ENCODE results near the gene ADAMTS3. TPM values are rescaled to one million over a fixed set of nuclear protein-coding genes. Genes with fewer than 3 reads are reported as not detected.
A peak's percentile ranks its signal among the peaks of the same experiment; 100 is the strongest.

ADAMTS3 gene
- total and polyA plus RNA-seq, 9 of the 15 experiments (the other 6 are each of a cell fraction or from before 2014, with no cell fraction given), result 4.0 to 18.0 (median 12.1) TPM

- TF ChIP-seq ZBTB40 (IDR thresholded peaks at IDR 0.05) (no peak), ZBTB40 (CRISPR knock-in tag; IDR thresholded peaks at IDR 0.05) (no peak), PREB (CRISPR knock-in tag; IDR thresholded peaks at IDR 0.05) (no peak), HDAC2 (IDR thresholded peaks at IDR 0.05) (0 out of 2 replicates have a peak, but pooled peaks have one; percentile 46), CTBP1 (IDR thresholded peaks at IDR 0.05; ENCODE audit: borderline replicate concordance) (0 out of 2 replicates have a peak, but pooled peaks have one; percentile 23), SMARCA4 (IDR thresholded peaks at IDR 0.05) (peak; percentile 69), TFE3 (CRISPR knock-in tag; IDR thresholded peaks at IDR 0.05) (no peak), ZNF133 (CRISPR knock-in tag; IDR thresholded peaks at IDR 0.05) (no peak), MAFG (tag; conservative IDR thresholded peaks at IDR 0.05) (peak; percentile 54), HOMEZ (CRISPR knock-in tag; IDR thresholded peaks at IDR 0.05) (no peak), FOXJ2 (tag; IDR thresholded peaks at IDR 0.05) (no peak), MTA3 (IDR thresholded peaks at IDR 0.05; ENCODE audit: borderline replicate concordance) (peak; percentile 49; the same call in 1 of the 2 replicates), ETV6 (IDR thresholded peaks at IDR 0.05; ENCODE audit: borderline replicate concordance in 1 of 2, low read depth in 2 of 2, low read length in 1 of 2) (peak; percentile 94 to 95; a peak in 3 of 4 replicates), ETV6 (CRISPR knock-in tag; IDR thresholded peaks at IDR 0.05; ENCODE audit: borderline replicate concordance) (no peak), KLF16 (IDR thresholded peaks at IDR 0.05) (peak; percentile 7; the same call in 1 of the 2 replicates)
Measured at GRCh38 chr4:72553540-72554337, 15.3 kb downstream of the ADAMTS3 start (continued).

All from K562 (cell line).